Keratinocyte (primary cell): Measurements from ENCODE around the gene KLHDC7A. TPM values are rescaled to one million over a fixed set of nuclear protein-coding genes. Genes with fewer than 3 reads are reported as not detected.

Experiments
- DNase-seq: peaks from one replicate; pipeline ENCODE4 v3.0.0-alpha.2; 2011; ENCODE audit warnings: low read depth, missing footprints, low spot score
- FAIRE-seq: peaks from 2 replicates; lab custom pipeline; 2011; peaks lifted over from hg19 to GRCh38; lab: Jason Lieb, UNC
- H2AFZ ChIP-seq: 2 replicates; pipeline ENCODE4 v1.6.0; 2012; ENCODE audit warnings: low read length, control low read depth, inconsistent platforms; ENCODE audit not compliant: control insufficient read depth
- H3K27ac ChIP-seq: 2 replicates; pipeline ENCODE4 v1.5.1; 2011; ENCODE audit warnings: low read length; ENCODE audit not compliant: control insufficient read depth, insufficient read depth
- H3K27me3 ChIP-seq: 3 replicates; pipeline ENCODE4 v1.6.0; 2011; ENCODE audit warnings: low read length; ENCODE audit not compliant: control insufficient read depth, insufficient read depth; ENCODE audit errors: extremely low read depth
- H3K36me3 ChIP-seq, 2 experiments: 2 replicates in 1 of 2; 3 replicates in 1 of 2; pipeline ENCODE4 v1.5.1; 2011; ENCODE audit warnings: low read length in 2 of 2, mild to moderate bottlenecking in 1 of 2; ENCODE audit not compliant: control insufficient read depth in 2 of 2, insufficient read depth in 2 of 2; ENCODE audit errors: extremely low read depth in 1 of 2
- H3K4me1 ChIP-seq: 3 replicates; pipeline ENCODE4 v1.5.1; 2011; ENCODE audit warnings: low read length; ENCODE audit not compliant: control insufficient read depth, insufficient read depth; ENCODE audit errors: extremely low read depth
- H3K4me2 ChIP-seq: 3 replicates; pipeline ENCODE4 v1.6.0; 2011; ENCODE audit warnings: low read depth, low read length; ENCODE audit not compliant: control insufficient read depth, insufficient read depth; ENCODE audit errors: extremely low read depth
- H3K4me3 ChIP-seq, 3 experiments: fragments of 200-600 bp in 1 of 3; sonication (generic) in 1 of 3; 2 replicates in 2 of 3; 3 replicates in 1 of 3; pipeline ENCODE4 v1.5.1; 2011 to 2016; ENCODE audit warnings: low read length in 3 of 3, mild to moderate bottlenecking in 3 of 3, control low read depth in 2 of 3, inconsistent platforms in 1 of 3, low read depth in 1 of 3, mixed read lengths in 1 of 3, mixed run types in 1 of 3, moderate library complexity in 1 of 3; ENCODE audit not compliant: control insufficient read depth in 2 of 3, insufficient read depth in 2 of 3; ENCODE audit errors: extremely low read depth in 1 of 3
- H3K79me2 ChIP-seq: 2 replicates; pipeline ENCODE4 v1.6.0; 2012; ENCODE audit warnings: low read length; ENCODE audit not compliant: control insufficient read depth, insufficient read depth
- H3K9ac ChIP-seq: 3 replicates; pipeline ENCODE4 v1.6.0; 2011; ENCODE audit warnings: low read length; ENCODE audit not compliant: control insufficient read depth, insufficient read depth; ENCODE audit errors: extremely low read depth
- H3K9me1 ChIP-seq: 3 replicates; pipeline ENCODE4 v1.6.0; 2011; ENCODE audit warnings: low read length; ENCODE audit not compliant: control insufficient read depth, insufficient read depth; ENCODE audit errors: extremely low read depth
- H3K9me3 ChIP-seq: 2 replicates; pipeline ENCODE4 v1.5.1; 2012; ENCODE audit warnings: low read depth, low read length; ENCODE audit not compliant: control insufficient read depth
- H4K20me1 ChIP-seq: 3 replicates; pipeline ENCODE4 v1.6.0; 2011; ENCODE audit warnings: low read length; ENCODE audit not compliant: control insufficient read depth, insufficient read depth; ENCODE audit errors: extremely low read depth
- EZH2 ChIP-seq: IDR thresholded peaks from one replicate; pipeline ENCODE4 v1.6.1; 2012; ENCODE audit warnings: inconsistent platforms, mild to moderate bottlenecking, low read length, moderate library complexity
- dilution Hi-C: fragments of 300-500 bp; cut with MboI; formaldehyde crosslinking; loops from one replicate; pipeline ENCODE4 v1.7.0; 2020; ENCODE audit warnings: low sequenced_read_pairs; ENCODE audit not compliant: extremely low pct_ligation_motif_present
- polyA plus RNA-seq, 5 experiments: library from polyadenylated mRNA; depleted of rRNA in 3 of 5; stranded (reverse) in 3 of 5; stranded (forward) in 1 of 5; unstranded in 1 of 5; fragments of >200 nt; gene quantifications; 1 replicate in 1 of 5; 2 replicates in 3 of 5; 3 replicates in 1 of 5; pipeline versions ENCODE4 v1.2.1 to v1.2.3, GENCODE V29; 2011 to 2012; ENCODE audit warnings: missing spikeins in 2 of 5, low read depth in 1 of 5, low replicate concordance in 1 of 5
- TF ChIP-seq, protein P1 (sequence below), 3 experiments: IDR thresholded peaks in 1 of 3; conservative IDR thresholded peaks in 1 of 3; optimal IDR thresholded peaks in 1 of 3; 2 replicates in 2 of 3; 3 replicates in 1 of 3; pipeline versions ENCODE3 to v1.5.1; 2011; ENCODE audit warnings: low read length in 3 of 3, mild to moderate bottlenecking in 3 of 3, moderate library complexity in 2 of 3, control low read depth in 1 of 3, inconsistent platforms in 1 of 3; ENCODE audit not compliant: insufficient read depth in 2 of 3; ENCODE audit errors: extremely low read depth in 1 of 3

KLHDC7A gene
- polyA plus RNA-seq, 1 donor (not counting 4 experiments of a cell fraction or from before 2014, with no cell fraction given): not detected

DNA sequence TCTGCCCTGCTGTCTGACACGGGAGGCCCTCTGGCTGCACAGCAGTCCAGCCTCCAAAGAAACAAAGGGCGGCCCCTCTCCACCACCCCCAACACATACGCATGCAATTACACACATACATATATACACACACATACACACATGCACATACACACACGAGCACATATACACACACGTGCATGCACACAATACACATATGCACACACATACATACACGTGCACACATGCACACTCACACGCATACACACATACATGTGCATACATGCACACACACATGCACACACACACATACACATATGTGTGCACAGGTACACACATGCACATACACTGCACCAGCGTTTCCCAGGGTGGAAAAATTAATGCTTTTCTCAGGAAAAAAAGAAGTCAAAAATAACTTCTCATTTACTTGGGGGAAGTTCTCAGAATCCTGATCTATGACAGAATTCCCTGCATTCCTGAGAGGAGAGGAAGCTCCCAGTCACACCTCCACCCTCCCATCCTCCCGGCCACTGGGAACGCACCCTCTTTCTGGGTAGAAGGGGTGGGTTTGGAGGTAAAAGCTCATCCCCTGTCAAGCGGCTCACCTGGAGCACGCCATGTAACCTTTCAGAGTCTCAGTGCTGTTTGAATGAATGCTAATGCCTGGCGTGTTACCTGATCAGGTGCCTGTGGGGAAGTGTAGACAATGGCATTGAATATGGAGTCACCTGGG, 33.1 kb upstream of the KLHDC7A start:
- TF ChIP-seq, protein P1, sequence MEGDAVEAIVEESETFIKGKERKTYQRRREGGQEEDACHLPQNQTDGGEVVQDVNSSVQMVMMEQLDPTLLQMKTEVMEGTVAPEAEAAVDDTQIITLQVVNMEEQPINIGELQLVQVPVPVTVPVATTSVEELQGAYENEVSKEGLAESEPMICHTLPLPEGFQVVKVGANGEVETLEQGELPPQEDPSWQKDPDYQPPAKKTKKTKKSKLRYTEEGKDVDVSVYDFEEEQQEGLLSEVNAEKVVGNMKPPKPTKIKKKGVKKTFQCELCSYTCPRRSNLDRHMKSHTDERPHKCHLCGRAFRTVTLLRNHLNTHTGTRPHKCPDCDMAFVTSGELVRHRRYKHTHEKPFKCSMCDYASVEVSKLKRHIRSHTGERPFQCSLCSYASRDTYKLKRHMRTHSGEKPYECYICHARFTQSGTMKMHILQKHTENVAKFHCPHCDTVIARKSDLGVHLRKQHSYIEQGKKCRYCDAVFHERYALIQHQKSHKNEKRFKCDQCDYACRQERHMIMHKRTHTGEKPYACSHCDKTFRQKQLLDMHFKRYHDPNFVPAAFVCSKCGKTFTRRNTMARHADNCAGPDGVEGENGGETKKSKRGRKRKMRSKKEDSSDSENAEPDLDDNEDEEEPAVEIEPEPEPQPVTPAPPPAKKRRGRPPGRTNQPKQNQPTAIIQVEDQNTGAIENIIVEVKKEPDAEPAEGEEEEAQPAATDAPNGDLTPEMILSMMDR (optimal IDR thresholded peaks at IDR 0.05 in 1 of 3, IDR thresholded peaks at IDR 0.05 in 1 of 3, conservative IDR thresholded peaks at IDR 0.05 in 1 of 3; ENCODE audit: extremely low read depth in 1 of 3, insufficient read depth in 2 of 3, low read length in 3 of 3): no peak
- TF ChIP-seq EZH2: no peak
- no peaks in the 10 kb centered on the region for H3K27me3 ChIP-seq
- no peak overlapping the region for H3K4me2 ChIP-seq
- H3K9me3 ChIP-seq: no peaks in the 10 kb centered on the region
- no peaks in the 10 kb centered on the region for H3K79me2 ChIP-seq
- no peak overlapping the region for H3K9ac ChIP-seq
- no peak overlapping the region for H3K4me3 ChIP-seq
- FAIRE-seq (no peak), DNase-seq (no peak)
- H3K36me3 ChIP-seq: no peaks in the 10 kb centered on the region
- dilution Hi-C loops: no loop called here
- no peaks in the 10 kb centered on the region for H3K9me1 ChIP-seq
- no peak overlapping the region for H2AFZ ChIP-seq
- H3K27ac ChIP-seq: no peak overlapping the region
- H4K20me1 ChIP-seq: no peaks in the 10 kb centered on the region
- H3K4me1 ChIP-seq: no peaks in the 10 kb centered on the region

DNA sequence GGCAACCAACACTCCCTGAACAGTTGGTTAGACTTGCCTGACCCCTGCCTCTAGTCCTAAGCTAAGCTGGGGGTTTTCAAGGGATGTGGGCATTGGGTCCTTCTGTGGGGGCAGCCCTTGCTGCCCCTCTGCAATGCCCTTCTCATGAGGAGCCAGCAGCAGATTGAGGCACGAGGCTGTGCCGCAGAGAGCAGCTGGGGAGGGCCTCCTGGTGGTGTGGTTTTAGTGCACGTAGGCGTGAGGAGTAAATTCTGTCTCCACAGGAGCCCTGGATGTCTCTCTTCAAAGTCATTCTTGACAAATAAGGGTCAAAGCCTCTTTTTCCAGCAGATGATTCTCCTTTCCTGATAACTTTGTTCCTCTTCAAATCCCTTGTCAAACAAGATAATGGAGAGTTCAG, 31.8 kb upstream of the KLHDC7A start:
- Histone ChIP-seq H3K9ac (no peak overlapping the region), H2AFZ (no peak overlapping the region), H3K79me2 (no peaks in the 10 kb centered on the region), H4K20me1 (no peaks in the 10 kb centered on the region), H3K4me1 (no peaks in the 10 kb centered on the region), H3K27ac (no peak overlapping the region), H3K4me3 (no peak overlapping the region), H3K36me3 (no peaks in the 10 kb centered on the region), H3K27me3 (no peaks in the 10 kb centered on the region), H3K4me2 (no peak overlapping the region), H3K9me1 (no peaks in the 10 kb centered on the region), H3K9me3 (no peaks in the 10 kb centered on the region)
- dilution Hi-C loops: no loop called here
- FAIRE-seq (no peak), DNase-seq (no peak)
- TF ChIP-seq EZH2: no peak
- TF ChIP-seq, protein P1 (optimal IDR thresholded peaks at IDR 0.05 in 1 of 3, IDR thresholded peaks at IDR 0.05 in 1 of 3, conservative IDR thresholded peaks at IDR 0.05 in 1 of 3; ENCODE audit: extremely low read depth in 1 of 3, insufficient read depth in 2 of 3, low read length in 3 of 3): no peak
